ENCODE results near the gene AKT2. TPM values are rescaled to one million over a fixed set of nuclear protein-coding genes. Genes with fewer than 3 reads are reported as not detected.

AKT2 gene
- total RNA-seq, 1 experiment from 2014 or later = 108 TPM

GRCh38 chr19:40184273-40184672 lies 100.9 kb downstream of the AKT2 start:
- POLR2A ChIA-PET = interaction anchor here (0.6 to 0.7 kb wide), 2 partner anchors 90 to 148 kb away, joined by 3 read pairs; no protein-coding TSS in a partner anchor
- Mint-ChIP-seq H3K27ac (ENCODE audit: low read depth, unreplicated experiment) (no peak overlapping the region), H3K36me3 (ENCODE audit: insufficient read depth, unreplicated experiment) (no peaks in the 10 kb centered on the region), H3K9me3 (ENCODE audit: unreplicated experiment) (no peaks in the 10 kb centered on the region), H3K4me3 (ENCODE audit: unreplicated experiment) (no peak overlapping the region), H3K27me3 (ENCODE audit: insufficient read depth, unreplicated experiment) (no peaks in the 10 kb centered on the region), H3K4me1 (ENCODE audit: insufficient read depth, unreplicated experiment) (no peaks in the 10 kb centered on the region)
- TF ChIP-seq, protein P1, sequence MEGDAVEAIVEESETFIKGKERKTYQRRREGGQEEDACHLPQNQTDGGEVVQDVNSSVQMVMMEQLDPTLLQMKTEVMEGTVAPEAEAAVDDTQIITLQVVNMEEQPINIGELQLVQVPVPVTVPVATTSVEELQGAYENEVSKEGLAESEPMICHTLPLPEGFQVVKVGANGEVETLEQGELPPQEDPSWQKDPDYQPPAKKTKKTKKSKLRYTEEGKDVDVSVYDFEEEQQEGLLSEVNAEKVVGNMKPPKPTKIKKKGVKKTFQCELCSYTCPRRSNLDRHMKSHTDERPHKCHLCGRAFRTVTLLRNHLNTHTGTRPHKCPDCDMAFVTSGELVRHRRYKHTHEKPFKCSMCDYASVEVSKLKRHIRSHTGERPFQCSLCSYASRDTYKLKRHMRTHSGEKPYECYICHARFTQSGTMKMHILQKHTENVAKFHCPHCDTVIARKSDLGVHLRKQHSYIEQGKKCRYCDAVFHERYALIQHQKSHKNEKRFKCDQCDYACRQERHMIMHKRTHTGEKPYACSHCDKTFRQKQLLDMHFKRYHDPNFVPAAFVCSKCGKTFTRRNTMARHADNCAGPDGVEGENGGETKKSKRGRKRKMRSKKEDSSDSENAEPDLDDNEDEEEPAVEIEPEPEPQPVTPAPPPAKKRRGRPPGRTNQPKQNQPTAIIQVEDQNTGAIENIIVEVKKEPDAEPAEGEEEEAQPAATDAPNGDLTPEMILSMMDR (IDR thresholded peaks at IDR 0.05; ENCODE audit: unreplicated experiment) = no peak
- BruUV-seq (replicated peaks) = no TSS peak
- CTCF ChIA-PET = no interaction called here
- intact Hi-C loops (cut with micrococcal nuclease) = no loop called here
- no peak for DNase-seq (ENCODE audit: unreplicated experiment)

Small RNA genes lying within 50 kb of the gene (microRNA-seq; reads per million reads assigned to microRNA genes)
- 30.8 reads per million, percentile 64 among the genes with 10 or more reads in this experiment for gene MIR641

Other genes starting within 250 kb of the AKT2 start
- 10.2 and 12.8 TPM in 2 replicates for gene ZNF780B, start 229.1 kb downstream of the AKT2 start, total RNA-seq (2022)
- gene ZNF780A, start 194.4 kb downstream of the AKT2 start, total RNA-seq (2022) = 9.7 and 14.0 TPM in 2 replicates
- gene MAP3K10, start 93.9 kb downstream of the AKT2 start, total RNA-seq (2022) = 17.1 and 23.2 TPM in 2 replicates
- not detected in 2 replicates for gene TTC9B, start 67.0 kb downstream of the AKT2 start, total RNA-seq (2022)
- 2.1 and 2.2 TPM in 2 replicates for gene CCNP, start 58.7 kb downstream of the AKT2 start, total RNA-seq (2022)
- gene C19orf47, start 63.1 kb upstream of the AKT2 start, total RNA-seq (2022) = 14.9 and 16.1 TPM in 2 replicates
- gene PLD3, start 63.4 kb upstream of the AKT2 start, total RNA-seq (2022) = 98.9 and 130 TPM in 2 replicates
- gene HIPK4, start 104.8 kb upstream of the AKT2 start, total RNA-seq (2022) = not detected in 2 replicates
- gene PRX, start 128.0 kb upstream of the AKT2 start, total RNA-seq (2022) = 2.1 and 2.4 TPM in 2 replicates
- gene SERTAD1, start 140.6 kb upstream of the AKT2 start, total RNA-seq (2022) = 16.2 and 17.9 TPM in 2 replicates
- gene SERTAD3, start 159.0 kb upstream of the AKT2 start, total RNA-seq (2022) = 23.3 and 29.4 TPM in 2 replicates
- gene BLVRB, start 180.4 kb upstream of the AKT2 start, total RNA-seq (2022) = 44.0 and 68.7 TPM in 2 replicates
- 0.63 and 1.1 TPM in 2 replicates for gene SPTBN4, start 181.7 kb upstream of the AKT2 start, total RNA-seq (2022)

Measured in MCF 10A (cell line).